OCI-LY7 (cell line): ENCODE data around the gene FAM171A1. TPM values are rescaled to one million over a fixed set of nuclear protein-coding genes. Genes with fewer than 3 reads are reported as not detected.

ENCODE experiments used
- BruUV-seq: library from RNA; stranded (reverse); fragments of 400-500 nt; replicated peaks from 2 replicates; lab custom pipeline; 2021; lab: Mats Ljungman, UMichigan
- CTCF ChIA-PET: fragments of 300-600 bp; sonication (Branson Sonifier 250); formaldehyde crosslinking; loops from one replicate; lab custom pipeline; 2022; ENCODE audit warnings: antibody characterized with exemption; ENCODE audit not compliant: unreplicated experiment; lab: Charles Lee
- POLR2A ChIA-PET: fragments of 300-600 bp; sonication (Branson Sonifier 250); formaldehyde crosslinking; loops from one replicate; lab custom pipeline; 2022; ENCODE audit warnings: antibody characterized with exemption; lab: Charles Lee
- DNase-seq: peaks from one replicate; pipeline ENCODE4 v3.0.0-alpha.2; 2015; ENCODE audit warnings: low spot score
- H2AFZ ChIP-seq: fragments of 200-600 bp; sonication (generic), shearing (Covaris generic); 2 replicates; pipeline ENCODE4 v1.6.1; 2014; ENCODE audit warnings: mild to moderate bottlenecking, antibody characterized with exemption, low read length, moderate library complexity
- H3K27ac ChIP-seq: fragments of 200-600 bp; sonication (generic); 2 replicates; pipeline ENCODE4 v1.5.1; 2014; ENCODE audit warnings: mixed run types, low read depth, mild to moderate bottlenecking, moderate library complexity, low read length, inconsistent platforms; ENCODE audit not compliant: poor library complexity, severe bottlenecking
- H3K36me3 ChIP-seq: fragments of 200-600 bp; sonication (generic); 2 replicates; pipeline ENCODE4 v1.6.1; 2014; ENCODE audit warnings: mild to moderate bottlenecking, antibody characterized with exemption, low read length, moderate library complexity, mixed read lengths; ENCODE audit not compliant: insufficient read depth
- H3K4me1 ChIP-seq: fragments of 200-600 bp; sonication (generic); 2 replicates; pipeline ENCODE4 v1.5.1; 2014; ENCODE audit warnings: mild to moderate bottlenecking, low read length; ENCODE audit not compliant: insufficient read depth, poor library complexity, severe bottlenecking
- H3K4me2 ChIP-seq: fragments of 200-600 bp; sonication (generic); 2 replicates; pipeline ENCODE4 v1.6.1; 2014; ENCODE audit warnings: mild to moderate bottlenecking, low read length
- H3K4me3 ChIP-seq: fragments of 200-600 bp; sonication (generic); 2 replicates; pipeline ENCODE4 v1.5.1; 2014; ENCODE audit warnings: mild to moderate bottlenecking, low read depth, low read length; ENCODE audit not compliant: poor library complexity, severe bottlenecking
- H3K79me2 ChIP-seq: fragments of 200-600 bp; sonication (generic); 2 replicates; pipeline ENCODE4 v1.6.1; 2016; ENCODE audit warnings: low read depth, mild to moderate bottlenecking, low read length, moderate library complexity, mixed read lengths; ENCODE audit not compliant: insufficient read depth
- H3K9me2 ChIP-seq: fragments of 200-600 bp; sonication (generic); 2 replicates; pipeline ENCODE4 v1.6.1; 2016; ENCODE audit warnings: mild to moderate bottlenecking, low read length, mixed read lengths; ENCODE audit not compliant: insufficient read depth
- H3K9me3 ChIP-seq: fragments of 200-600 bp; sonication (generic); 2 replicates; pipeline ENCODE4 v1.6.1; 2014; ENCODE audit warnings: mild to moderate bottlenecking, mixed run types, low read length, mixed read lengths
- H4K20me1 ChIP-seq: fragments of 200-600 bp; sonication (generic); 2 replicates; pipeline ENCODE4 v1.6.1; 2014; ENCODE audit warnings: mild to moderate bottlenecking, antibody characterized with exemption, low read length, moderate library complexity, mixed read lengths; ENCODE audit not compliant: insufficient read depth
- CTCF ChIP-seq: fragments of 200-600 bp; sonication (generic); conservative IDR thresholded peaks from 2 replicates; pipeline ENCODE4 v1.5.1; 2014; ENCODE audit warnings: mild to moderate bottlenecking, antibody characterized with exemption, low read length, moderate library complexity, mixed read lengths
- EZH2phosphoT487 ChIP-seq: fragments of 200-600 bp; sonication (generic); IDR thresholded peaks from 2 replicates; pipeline ENCODE4 v1.6.1; 2018; ENCODE audit warnings: low read depth, borderline replicate concordance, mild to moderate bottlenecking, mixed run types, antibody characterized with exemption, low read length, moderate library complexity, mixed read lengths
- intact Hi-C: fragments of 100-400 bp; cut with micrococcal nuclease; formaldehyde crosslinking; loops from one replicate; pipeline ENCODE4 v1.10.0; 2022; ENCODE audit not compliant: unreplicated experiment
- total RNA-seq, 2 experiments: library from RNA; depleted of rRNA in 1 of 2; stranded (reverse); fragments of >200 nt in 1 of 2; shearing (Covaris generic) in 1 of 2; gene quantifications; 2 replicates each; pipeline ENCODE4 v1.2.3, GENCODE V29; 2014 to 2022

The FAM171A1 gene
- total RNA-seq, 2 experiments from 2014 or later: not detected

- no peak overlapping the region for H3K4me3 ChIP-seq
- CTCF ChIA-PET: no interaction called here
- H3K79me2 ChIP-seq: no peaks in the 10 kb centered on the region
- BruUV-seq: no TSS peak
- DNase-seq: no peak
- no peak for TF ChIP-seq CTCF
- no peak for TF ChIP-seq EZH2phosphoT487
- H3K9me3 ChIP-seq: no peaks in the 10 kb centered on the region
- no peaks in the 10 kb centered on the region for H3K4me1 ChIP-seq
- no peak overlapping the region for H3K4me2 ChIP-seq
- H3K36me3 ChIP-seq: no peaks in the 10 kb centered on the region
- H3K27ac ChIP-seq: no peak overlapping the region
- H4K20me1 ChIP-seq: no peaks in the 10 kb centered on the region
- H2AFZ ChIP-seq: no peak overlapping the region
- intact Hi-C loops: no loop called here
- no peaks in the 10 kb centered on the region for H3K9me2 ChIP-seq
- POLR2A ChIA-PET: no interaction called here
Observed at GRCh38 chr10:15347150-15347549, 23.9 kb downstream of the FAM171A1 start.

GRCh38 chr10:15346440-15347141 is 24.5 kb downstream of the FAM171A1 start:
- no peak overlapping the region for H3K27ac ChIP-seq
- no TSS peak for BruUV-seq
- no peaks in the 10 kb centered on the region for H3K36me3 ChIP-seq
- intact Hi-C loops: no loop called here
- no peak for DNase-seq
- H3K79me2 ChIP-seq: no peaks in the 10 kb centered on the region
- CTCF ChIA-PET: no interaction called here
- no peaks in the 10 kb centered on the region for H3K4me1 ChIP-seq
- H4K20me1 ChIP-seq: no peaks in the 10 kb centered on the region
- POLR2A ChIA-PET: no interaction called here
- no peaks in the 10 kb centered on the region for H3K9me2 ChIP-seq
- H2AFZ ChIP-seq: no peak overlapping the region
- H3K4me2 ChIP-seq: no peak overlapping the region
- H3K4me3 ChIP-seq: no peak overlapping the region
- H3K9me3 ChIP-seq: no peaks in the 10 kb centered on the region
- TF ChIP-seq CTCF (no peak), EZH2phosphoT487 (no peak)

- no peak overlapping the region for H2AFZ ChIP-seq
- H3K4me2 ChIP-seq: no peak overlapping the region
- POLR2A ChIA-PET: no interaction called here
- H4K20me1 ChIP-seq: no peaks in the 10 kb centered on the region
- intact Hi-C loops: no loop called here
- TF ChIP-seq EZH2phosphoT487: no peak
- DNase-seq: no peak
- BruUV-seq: no TSS peak
- no peaks in the 10 kb centered on the region for H3K36me3 ChIP-seq
- H3K27ac ChIP-seq: no peak overlapping the region
- no peaks in the 10 kb centered on the region for H3K79me2 ChIP-seq
- no peaks in the 10 kb centered on the region for H3K4me1 ChIP-seq
- CTCF ChIA-PET: no interaction called here
- no peaks in the 10 kb centered on the region for H3K9me2 ChIP-seq
- no peaks in the 10 kb centered on the region for H3K9me3 ChIP-seq
- no peak overlapping the region for H3K4me3 ChIP-seq
Observed at GRCh38 chr10:15345450-15345849, 25.6 kb downstream of the FAM171A1 start.
